ENCODE measurements around the gene PSMD11.

PSMD11 gene

GRCh38 chr17:32491371-32492263, 47.3 kb downstream of the PSMD11 start:
- DNase-seq: no peak

GRCh38 chr17:32492264-32492589, 47.9 kb downstream of the PSMD11 start:
- no peak for DNase-seq

- no peak for DNase-seq
These were observed 48.5 kb downstream of the PSMD11 start for GRCh38 chr17:32492648-32493289.

GRCh38 chr17:32493571-32493970, 49.3 kb downstream of the PSMD11 start:
- no peak for DNase-seq

GRCh38 chr17:32493976-32494513, 49.7 kb downstream of the PSMD11 start:
- DNase-seq: no peak

- no peak for DNase-seq
These were observed 50.5 kb downstream of the PSMD11 start for GRCh38 chr17:32494621-32495358.

GRCh38 chr17:32495359-32496231, 51.3 kb downstream of the PSMD11 start:
- no peak for DNase-seq

GRCh38 chr17:32496395-32497073, 52.2 kb downstream of the PSMD11 start:
- peak; percentile 48 for DNase-seq

GRCh38 chr17:32497431-32498205, 53.3 kb downstream of the PSMD11 start:
- DNase-seq: no peak

GRCh38 chr17:32498391-32498790, 54.1 kb downstream of the PSMD11 start:
- DNase-seq: no peak

- DNase-seq: no peak
These were observed 57.7 kb downstream of the PSMD11 start for GRCh38 chr17:32502013-32502412.

- DNase-seq: no peak
These were observed 58.4 kb downstream of the PSMD11 start for GRCh38 chr17:32502710-32503109.

- DNase-seq: no peak
These were observed 59.2 kb downstream of the PSMD11 start for GRCh38 chr17:32503251-32504165.

GRCh38 chr17:32504166-32504990, 60.1 kb downstream of the PSMD11 start:
- no peak for DNase-seq

GRCh38 chr17:32508926-32509325, 64.6 kb downstream of the PSMD11 start:
- no peak for DNase-seq

GRCh38 chr17:32510466-32510865, 66.2 kb downstream of the PSMD11 start:
- no peak for DNase-seq

GRCh38 chr17:32512328-32512727, 68.0 kb downstream of the PSMD11 start:
- DNase-seq: no peak

GRCh38 chr17:32513579-32513978, 69.3 kb downstream of the PSMD11 start:
- no peak for DNase-seq

GRCh38 chr17:32514606-32515005, 70.3 kb downstream of the PSMD11 start:
- no peak for DNase-seq
